ENCODE results near the gene MPRIP.
A peak's percentile ranks its signal among the peaks of the same experiment; 100 is the strongest.
"Not testable (repeated sequence)": the region's sequence is repeated elsewhere in the genome, so short reads cannot be mapped to it uniquely, and the experiment has no call there.

Gene MPRIP

DNA sequence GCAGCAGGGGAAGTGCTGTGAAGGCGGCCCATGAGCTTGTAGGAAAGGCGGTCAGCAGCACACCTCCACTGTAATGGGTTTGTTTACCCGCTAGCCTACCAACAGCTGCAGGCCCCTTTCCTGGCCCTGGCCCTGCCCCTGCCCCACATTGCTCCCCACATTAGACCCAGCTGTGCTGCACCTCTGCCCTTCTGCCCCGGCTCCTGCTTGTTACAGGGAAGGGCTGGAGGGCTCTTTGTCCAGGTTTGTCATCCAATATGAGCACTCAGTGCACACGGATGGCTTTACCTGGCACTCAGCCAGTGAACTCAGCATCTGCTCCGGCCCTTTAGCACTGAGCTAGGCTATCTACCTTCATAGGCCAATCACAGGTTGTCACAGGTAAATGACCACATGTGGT lies 34.4 kb upstream of the MPRIP start:
- not testable (repeated sequence) for H3K4me1 Mint-ChIP-seq; DNase-seq (ENCODE audit: low spot score in 2 of 2); H3K27ac Mint-ChIP-seq; H3K4me3 Mint-ChIP-seq; H3K9me3 Mint-ChIP-seq; ATAC-seq; H3K36me3 Mint-ChIP-seq

GRCh38 chr17:17008621-17009397 lies 33.4 kb upstream of the MPRIP start:
- H3K4me3 Mint-ChIP-seq; H3K27ac Mint-ChIP-seq; H3K4me1 Mint-ChIP-seq; ATAC-seq; DNase-seq (ENCODE audit: low spot score in 2 of 2); H3K9me3 Mint-ChIP-seq; H3K36me3 Mint-ChIP-seq: not testable (repeated sequence)

DNA sequence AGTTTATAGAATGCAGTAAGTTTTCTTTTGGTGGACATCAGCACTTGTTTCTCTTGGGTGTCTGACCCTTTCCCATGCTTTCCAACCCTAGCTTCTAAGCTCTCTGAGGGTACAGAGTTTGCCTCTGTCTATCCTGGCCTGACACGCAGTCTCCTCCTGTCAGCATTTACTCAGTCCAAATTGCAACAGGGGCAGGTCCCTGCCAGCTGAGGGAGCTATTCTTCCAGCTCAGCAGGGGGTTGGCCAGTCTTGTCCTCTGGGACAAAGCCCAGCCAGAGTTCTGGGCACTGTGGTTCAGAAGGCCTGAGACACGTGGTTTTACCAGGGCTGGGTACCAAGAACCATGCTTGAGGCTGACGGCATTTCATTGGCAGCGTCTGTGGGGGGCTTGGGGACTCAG lies 32.3 kb upstream of the MPRIP start:
- H3K9me3 Mint-ChIP-seq; DNase-seq (ENCODE audit: low spot score in 2 of 2); ATAC-seq; H3K4me3 Mint-ChIP-seq; H3K4me1 Mint-ChIP-seq; H3K27ac Mint-ChIP-seq; H3K36me3 Mint-ChIP-seq: not testable (repeated sequence)

DNA sequence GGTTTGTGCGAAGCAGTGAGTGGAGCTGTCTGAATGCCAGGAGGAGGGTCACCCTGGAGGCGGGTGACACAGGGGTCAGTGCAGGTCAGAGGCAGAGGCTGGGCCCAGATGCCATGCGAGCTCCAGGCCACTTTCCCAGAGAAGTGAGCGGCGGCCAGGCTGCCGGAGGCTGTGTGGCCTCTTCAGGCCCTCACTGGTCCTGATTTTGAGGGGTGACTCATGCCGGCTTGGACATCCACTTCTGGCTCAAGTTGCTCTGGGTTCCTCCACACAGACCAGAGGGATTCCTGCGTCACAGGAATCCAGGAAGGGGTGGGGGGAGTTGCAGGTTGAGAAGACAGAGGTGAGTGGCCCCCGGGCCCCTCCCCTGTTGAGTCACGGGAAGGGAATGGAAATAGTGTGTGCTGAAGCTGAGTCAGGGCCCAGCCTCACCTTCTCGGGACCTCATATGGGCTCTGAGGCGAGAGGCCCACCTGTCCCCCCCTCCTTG lies 31.7 kb upstream of the MPRIP start:
- peak; percentile 52 for ATAC-seq
- H3K27ac Mint-ChIP-seq; H3K4me3 Mint-ChIP-seq; H3K9me3 Mint-ChIP-seq; DNase-seq (ENCODE audit: low spot score in 2 of 2); H3K36me3 Mint-ChIP-seq; H3K4me1 Mint-ChIP-seq: not testable (repeated sequence)

DNA sequence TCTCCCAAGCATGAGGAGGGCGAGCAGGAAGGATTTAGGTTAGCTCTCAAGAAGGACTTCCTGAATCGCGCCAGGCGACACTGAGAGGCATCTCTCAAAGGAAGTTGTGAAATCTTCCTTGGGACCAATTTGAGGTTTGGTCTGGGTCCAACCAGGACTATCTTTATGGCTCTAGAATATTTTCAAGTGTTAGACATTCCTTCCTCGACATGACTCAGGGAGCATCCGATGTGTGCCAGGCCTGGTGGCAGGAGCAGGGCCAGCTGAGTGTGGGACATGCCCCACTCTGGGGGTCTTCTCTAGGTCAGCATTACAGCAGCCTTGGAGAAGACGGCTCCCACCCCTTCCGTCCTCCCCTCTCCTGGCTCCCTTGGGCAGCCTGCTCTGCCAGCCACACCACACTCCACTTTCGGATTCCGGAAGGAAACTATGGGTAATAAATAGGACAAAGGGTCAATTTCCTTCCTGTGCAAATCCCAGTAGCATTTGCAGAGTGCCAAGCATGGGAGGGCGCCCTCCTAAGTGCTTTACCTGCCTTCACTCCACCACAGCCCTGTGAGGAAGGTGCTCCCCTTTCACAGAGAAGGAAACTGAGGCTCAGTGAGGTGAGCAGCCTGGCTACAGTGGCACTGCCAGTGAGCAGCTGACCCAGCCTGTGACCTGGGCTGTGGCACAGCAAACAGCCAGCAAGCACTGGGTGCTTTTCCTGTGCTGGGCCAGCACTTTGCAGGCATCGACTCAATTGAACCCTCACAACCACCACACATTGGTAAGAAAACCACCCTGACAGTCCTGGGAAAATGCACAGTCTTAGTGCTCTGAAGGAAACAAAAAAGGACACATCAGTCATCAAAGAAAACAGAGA lies 31.0 kb upstream of the MPRIP start:
- ATAC-seq: peak; percentile 25
- H3K4me1 Mint-ChIP-seq: peaks cover 14% of the 10 kb centered on the region
- H3K4me3 Mint-ChIP-seq; H3K36me3 Mint-ChIP-seq; DNase-seq (ENCODE audit: low spot score in 2 of 2); H3K27ac Mint-ChIP-seq; H3K9me3 Mint-ChIP-seq: not testable (repeated sequence)

GRCh38 chr17:17013828-17014747 lies 28.2 kb upstream of the MPRIP start:
- H3K9me3 Mint-ChIP-seq; H3K27ac Mint-ChIP-seq; H3K4me3 Mint-ChIP-seq; DNase-seq (ENCODE audit: low spot score in 2 of 2); H3K36me3 Mint-ChIP-seq; ATAC-seq: not testable (repeated sequence)
- H3K4me1 Mint-ChIP-seq: peaks cover 35% of the 10 kb centered on the region

- not testable (repeated sequence) for DNase-seq (ENCODE audit: low spot score in 2 of 2); H3K9me3 Mint-ChIP-seq; H3K36me3 Mint-ChIP-seq; ATAC-seq; H3K27ac Mint-ChIP-seq; H3K4me3 Mint-ChIP-seq
- H3K4me1 Mint-ChIP-seq: peaks cover 35% of the 10 kb centered on the region
Observed at GRCh38 chr17:17014748-17015124, 27.5 kb upstream of the MPRIP start.

DNA sequence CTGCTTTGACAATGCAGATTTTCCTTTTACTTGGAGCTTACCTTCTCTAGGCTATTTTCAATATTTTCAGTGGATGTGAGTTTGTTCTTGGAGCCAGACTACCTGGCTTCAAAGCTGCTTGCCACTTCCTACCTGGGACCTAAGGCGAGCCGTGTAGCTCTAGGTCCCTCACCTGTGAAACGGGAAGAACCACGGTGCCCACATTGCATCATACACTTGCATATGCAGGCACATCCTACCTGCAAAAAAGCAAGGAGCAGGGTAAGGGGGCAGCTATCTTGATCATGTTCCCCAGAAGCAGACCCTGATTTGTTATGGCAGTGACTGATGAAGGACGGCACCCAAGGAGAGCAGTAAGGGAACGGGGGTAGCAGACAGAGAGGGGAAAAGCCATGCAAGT lies 27.0 kb upstream of the MPRIP start:
- ATAC-seq: no peak
- Mint-ChIP-seq H3K27ac (no peak overlapping the region), H3K9me3 (no peaks in the 10 kb centered on the region), H3K4me1 (peaks cover 35% of the 10 kb centered on the region), H3K36me3 (no peaks in the 10 kb centered on the region), H3K4me3 (no peak overlapping the region)
- no peak for DNase-seq (ENCODE audit: low spot score in 2 of 2)

GRCh38 chr17:17016199-17017197 lies 25.8 kb upstream of the MPRIP start:
- H3K27ac Mint-ChIP-seq: peak overlapping the region; percentile 92
- H3K36me3 Mint-ChIP-seq; DNase-seq (ENCODE audit: low spot score in 2 of 2); H3K9me3 Mint-ChIP-seq; H3K4me3 Mint-ChIP-seq: not testable (repeated sequence)
- peak; percentile 35 for ATAC-seq
- H3K4me1 Mint-ChIP-seq: peaks cover 35% of the 10 kb centered on the region

GRCh38 chr17:17017343-17018014 lies 24.8 kb upstream of the MPRIP start:
- H3K4me1 Mint-ChIP-seq: peaks cover 35% of the 10 kb centered on the region
- DNase-seq (ENCODE audit: low spot score in 2 of 2) (no peak), ATAC-seq (no peak)
- H3K27ac Mint-ChIP-seq: peak overlapping the region; percentile 92
- no peaks in the 10 kb centered on the region for H3K36me3 Mint-ChIP-seq
- H3K9me3 Mint-ChIP-seq: no peaks in the 10 kb centered on the region
- no peak overlapping the region for H3K4me3 Mint-ChIP-seq

DNA sequence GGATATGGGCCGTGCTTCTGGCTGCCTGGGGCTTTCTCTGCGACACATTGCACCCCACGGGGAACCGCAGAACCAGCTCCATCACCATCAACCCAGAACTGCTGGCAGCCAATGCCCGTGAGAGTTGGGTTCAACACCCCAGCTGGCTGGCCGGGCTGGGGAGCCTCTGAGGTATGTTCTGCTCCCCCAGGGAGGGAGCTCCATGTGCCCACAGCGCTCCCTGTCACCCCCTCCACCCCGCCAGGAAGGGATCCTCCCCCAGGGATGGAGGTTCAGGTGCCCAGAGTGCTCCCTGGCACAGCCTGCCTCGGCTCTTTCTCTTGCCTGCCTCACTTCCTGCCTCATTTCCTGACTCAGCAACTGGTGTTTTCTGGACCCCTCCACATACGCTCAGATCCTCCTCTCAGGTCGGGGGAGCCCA lies 24.2 kb upstream of the MPRIP start:
- peaks cover 35% of the 10 kb centered on the region for H3K4me1 Mint-ChIP-seq
- DNase-seq (ENCODE audit: low spot score in 2 of 2) (no peak), ATAC-seq (no peak)
- no peaks in the 10 kb centered on the region for H3K36me3 Mint-ChIP-seq
- H3K4me3 Mint-ChIP-seq: no peak overlapping the region
- H3K27ac Mint-ChIP-seq: peak overlapping the region; percentile 92
- no peaks in the 10 kb centered on the region for H3K9me3 Mint-ChIP-seq

DNA sequence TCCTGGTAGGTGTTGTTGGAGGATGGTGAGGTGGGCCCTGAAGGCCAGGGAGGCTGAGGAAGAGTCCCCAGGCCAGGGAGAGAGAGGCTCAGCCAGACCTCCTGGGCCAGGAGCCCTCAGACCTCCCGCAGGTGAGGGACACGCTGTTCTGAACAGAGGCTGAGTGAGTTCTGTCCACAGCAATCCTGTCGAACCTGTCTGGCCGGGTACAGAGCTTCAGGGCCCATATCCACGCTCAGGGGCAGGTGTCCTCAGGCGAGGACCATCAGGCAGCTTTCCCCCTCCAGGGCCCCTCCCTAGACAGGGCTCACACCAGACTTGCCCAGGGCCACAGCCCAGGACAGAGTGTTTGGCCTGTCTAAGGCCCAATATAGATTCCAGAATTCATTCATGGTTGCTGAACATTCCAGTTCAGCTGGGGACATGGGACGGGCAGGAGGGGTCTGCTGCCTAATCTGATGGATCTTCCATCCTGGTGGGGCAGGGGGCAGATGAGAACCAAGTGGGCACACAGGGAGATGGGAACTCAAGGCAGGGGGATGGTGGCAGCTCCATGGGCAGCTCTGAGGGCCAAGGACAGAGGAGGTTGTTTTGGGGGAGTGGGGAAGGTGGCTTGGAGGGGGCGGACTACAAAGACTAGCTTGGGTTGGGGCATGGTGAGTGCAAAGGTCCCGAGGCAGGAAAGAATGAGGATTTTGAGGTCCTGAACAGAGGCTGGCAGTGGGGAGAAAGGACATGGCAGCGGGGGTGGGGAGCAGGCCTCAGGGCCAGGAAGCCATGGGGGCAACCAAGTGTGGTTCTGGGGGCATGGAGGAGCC lies 23.4 kb upstream of the MPRIP start:
- ATAC-seq (no peak), DNase-seq (ENCODE audit: low spot score in 2 of 2) (no peak)
- H3K4me1 Mint-ChIP-seq: peaks cover 35% of the 10 kb centered on the region
- peak overlapping the region; percentile 92 for H3K27ac Mint-ChIP-seq
- no peak overlapping the region for H3K4me3 Mint-ChIP-seq
- no peaks in the 10 kb centered on the region for H3K9me3 Mint-ChIP-seq
- no peaks in the 10 kb centered on the region for H3K36me3 Mint-ChIP-seq

- no peaks in the 10 kb centered on the region for H3K9me3 Mint-ChIP-seq
- DNase-seq (ENCODE audit: low spot score in 2 of 2) (no peak), ATAC-seq (no peak)
- peaks cover 35% of the 10 kb centered on the region for H3K4me1 Mint-ChIP-seq
- no peak overlapping the region for H3K4me3 Mint-ChIP-seq
- H3K36me3 Mint-ChIP-seq: no peaks in the 10 kb centered on the region
- peak overlapping the region; percentile 92 for H3K27ac Mint-ChIP-seq
Observed at GRCh38 chr17:17019430-17019762, 22.9 kb upstream of the MPRIP start.

Measured in stimulated activated effector memory CD8-positive, alpha-beta T cell treated with anti-CD3 and anti-CD28 coated beads, Interleukin-12 subunit alpha, Interleukin-12 subunit beta, amount 100 ng/mL, for 72 hours (primary cell).